Progenitor cell of endocrine pancreas (in vitro differentiated cells): Measurements from ENCODE around the gene VAX1. TPM values are rescaled to one million over a fixed set of nuclear protein-coding genes. Genes with fewer than 3 reads are reported as not detected.

Source experiments
- DNase-seq: peaks from one replicate; pipeline ENCODE4 v3.0.0; 2021; ENCODE audit warnings: low spot score; ENCODE audit not compliant: unreplicated experiment
- H3K27ac Mint-ChIP-seq: 2 replicates; pipeline ENCODE4 v1.8.0; 2021; ENCODE audit warnings: mild to moderate bottlenecking, moderate library complexity, mixed read lengths
- H3K27me3 Mint-ChIP-seq: 2 replicates; pipeline ENCODE4 v1.8.0; 2021; ENCODE audit warnings: mixed read lengths
- H3K36me3 Mint-ChIP-seq: 2 replicates; pipeline ENCODE4 v1.8.0; 2022; ENCODE audit warnings: mixed read lengths; ENCODE audit not compliant: insufficient read depth
- H3K4me1 Mint-ChIP-seq: 2 replicates; pipeline ENCODE4 v1.8.0; 2021; ENCODE audit warnings: low read depth, mixed read lengths
- H3K4me3 Mint-ChIP-seq: 2 replicates; pipeline ENCODE4 v1.8.0; 2021; ENCODE audit warnings: low read depth, mild to moderate bottlenecking, moderate library complexity, mixed read lengths
- H3K9me3 Mint-ChIP-seq: 2 replicates; pipeline ENCODE4 v1.8.0; 2021; ENCODE audit warnings: low read depth, mixed read lengths
- CTCF ChIP-seq: fragments of 200-600 bp; sonication (generic); IDR thresholded peaks from one replicate; pipeline ENCODE4 v1.5.0; 2021; ENCODE audit warnings: antibody characterized with exemption, mild to moderate bottlenecking; ENCODE audit not compliant: unreplicated experiment
- total RNA-seq: library from RNA; stranded (reverse); gene quantifications from 2 replicates; pipeline ENCODE4 v1.2.1, GENCODE V29; 2021

The VAX1 gene
- total RNA-seq, 1 donor from 2014 or later, result not detected

GRCh38 chr10:117152668-117153067 lies 14.6 kb upstream of the VAX1 start:
- no peak for DNase-seq
- peaks cover 3% of the 10 kb centered on the region for H3K4me1 Mint-ChIP-seq
- H3K27me3 Mint-ChIP-seq, result peaks cover 74% of the 10 kb centered on the region
- H3K9me3 Mint-ChIP-seq, result no peaks in the 10 kb centered on the region
- H3K4me3 Mint-ChIP-seq, result no peak overlapping the region
- TF ChIP-seq CTCF, result no peak
- H3K36me3 Mint-ChIP-seq, result no peaks in the 10 kb centered on the region
- H3K27ac Mint-ChIP-seq, result no peak overlapping the region

GRCh38 chr10:117148284-117148683 lies 10.2 kb upstream of the VAX1 start:
- Mint-ChIP-seq H3K9me3 (peaks cover 2% of the 10 kb centered on the region), H3K27ac (no peak overlapping the region), H3K36me3 (no peaks in the 10 kb centered on the region), H3K4me3 (no peak overlapping the region), H3K4me1 (no peaks in the 10 kb centered on the region), H3K27me3 (peaks cover 78% of the 10 kb centered on the region)
- DNase-seq, result no peak
- TF ChIP-seq CTCF, result no peak

- Mint-ChIP-seq H3K4me3 (no peak overlapping the region), H3K36me3 (no peaks in the 10 kb centered on the region), H3K9me3 (peaks cover 2% of the 10 kb centered on the region), H3K4me1 (no peaks in the 10 kb centered on the region), H3K27ac (no peak overlapping the region), H3K27me3 (peaks cover 93% of the 10 kb centered on the region)
- TF ChIP-seq CTCF, result no peak
- DNase-seq, result no peak
Measured at GRCh38 chr10:117145019-117145418, 6.9 kb upstream of the VAX1 start.

GRCh38 chr10:117143103-117143823 lies 5.2 kb upstream of the VAX1 start:
- Mint-ChIP-seq H3K36me3 (no peaks in the 10 kb centered on the region), H3K4me1 (peaks cover 7% of the 10 kb centered on the region), H3K9me3 (peaks cover 2% of the 10 kb centered on the region), H3K27me3 (peaks cover 90% of the 10 kb centered on the region), H3K4me3 (no peak overlapping the region), H3K27ac (no peak overlapping the region)
- no peak for TF ChIP-seq CTCF
- DNase-seq, result no peak

GRCh38 chr10:117140525-117140902 lies 2.4 kb upstream of the VAX1 start:
- no peak for DNase-seq
- Mint-ChIP-seq H3K27me3 (peaks cover 87% of the 10 kb centered on the region), H3K4me3 (no peak overlapping the region), H3K4me1 (peaks cover 10% of the 10 kb centered on the region), H3K27ac (no peak overlapping the region), H3K9me3 (peaks cover 2% of the 10 kb centered on the region), H3K36me3 (no peaks in the 10 kb centered on the region)
- TF ChIP-seq CTCF, result no peak
